Neural progenitor cell (in vitro differentiated cells): ENCODE data around the gene FADS2. TPM values are rescaled to one million over a fixed set of nuclear protein-coding genes. Genes with fewer than 3 reads are reported as not detected.

ENCODE experiments used
- DNase-seq: peaks from one replicate; pipeline ENCODE4 v3.0.0-alpha.2; 2016; ENCODE audit warnings: low spot score
- H2AFZ ChIP-seq: fragments of 200-600 bp; sonication (generic); replicated peaks from 2 replicates; pipeline ENCODE4 v1.6.1; 2016; ENCODE audit warnings: antibody characterized with exemption
- H3F3A ChIP-seq: fragments of 200-600 bp; sonication (generic); 2 replicates; pipeline ENCODE4 v1.6.1; 2016; ENCODE audit warnings: antibody characterized with exemption, low read depth
- H3K27ac ChIP-seq: fragments of 200-600 bp; sonication (generic); 2 replicates; pipeline ENCODE4 v1.5.1; 2016; ENCODE audit warnings: mild to moderate bottlenecking
- H3K27me3 ChIP-seq: fragments of 200-600 bp; sonication (generic); 2 replicates; pipeline ENCODE4 v1.6.1; 2016; ENCODE audit warnings: mild to moderate bottlenecking, moderate library complexity
- H3K36me3 ChIP-seq: fragments of 200-600 bp; sonication (generic); 2 replicates; pipeline ENCODE4 v1.5.1; 2016
- H3K4me1 ChIP-seq: fragments of 200-600 bp; sonication (generic); 2 replicates; pipeline ENCODE4 v1.6.1; 2016; ENCODE audit warnings: mixed run types
- H3K4me2 ChIP-seq: fragments of 200-600 bp; sonication (generic); 2 replicates; pipeline ENCODE4 v1.6.1; 2016
- H3K4me3 ChIP-seq: fragments of 200-600 bp; sonication (generic); 2 replicates; pipeline ENCODE4 v1.5.1; 2016
- H3K79me2 ChIP-seq: fragments of 200-600 bp; sonication (generic); 2 replicates; pipeline ENCODE4 v1.6.1; 2016; ENCODE audit warnings: low read depth
- H3K9ac ChIP-seq: fragments of 200-600 bp; sonication (generic); 2 replicates; pipeline ENCODE4 v1.6.1; 2016
- H3K9me3 ChIP-seq: fragments of 200-600 bp; sonication (generic); 2 replicates; pipeline ENCODE4 v1.5.1; 2016; ENCODE audit warnings: low read depth
- H4K20me1 ChIP-seq: fragments of 200-600 bp; sonication (generic); 2 replicates; pipeline ENCODE4 v1.6.1; 2016; ENCODE audit warnings: low read depth
- H3K27ac Mint-ChIP-seq: 3 replicates; pipeline ENCODE4 v1.8.0; 2021; ENCODE audit warnings: mixed read lengths
- H3K27me3 Mint-ChIP-seq: 2 replicates; pipeline ENCODE4 v1.8.0; 2022; ENCODE audit warnings: low read depth, mild to moderate bottlenecking, inconsistent platforms, moderate library complexity, mixed read lengths; ENCODE audit not compliant: insufficient read depth
- H3K36me3 Mint-ChIP-seq: 3 replicates; pipeline ENCODE4 v1.8.0; 2021; ENCODE audit warnings: mixed read lengths
- H3K4me1 Mint-ChIP-seq: 3 replicates; pipeline ENCODE4 v1.8.0; 2021; ENCODE audit warnings: mixed read lengths
- H3K4me3 Mint-ChIP-seq: 3 replicates; pipeline ENCODE4 v1.8.0; 2021; ENCODE audit warnings: mild to moderate bottlenecking, moderate library complexity, mixed read lengths
- H3K9me3 Mint-ChIP-seq: 3 replicates; pipeline ENCODE4 v1.8.0; 2020; ENCODE audit warnings: mixed read lengths
- EZH2 ChIP-seq: fragments of 200-600 bp; sonication (generic); IDR thresholded peaks from 2 replicates; pipeline ENCODE4 v1.6.1; 2017; ENCODE audit warnings: antibody characterized with exemption, mild to moderate bottlenecking, moderate library complexity
- EZH2phosphoT487 ChIP-seq: fragments of 200-600 bp; sonication (generic); IDR thresholded peaks from 2 replicates; pipeline ENCODE4 v1.6.1; 2017; ENCODE audit warnings: antibody characterized with exemption
- total RNA-seq: library from RNA; depleted of rRNA; stranded (reverse); fragments of >200 nt; gene quantifications from 2 replicates; pipeline ENCODE4 v1.2.3, GENCODE V29; 2015; ENCODE audit warnings: low replicate concordance
- TF ChIP-seq, protein P1 (sequence below): fragments of 200-600 bp; sonication (generic); IDR thresholded peaks from 2 replicates; pipeline ENCODE4 v1.5.1; 2017; ENCODE audit warnings: antibody characterized with exemption, mild to moderate bottlenecking

The FADS2 gene
- total RNA-seq, 1 donor from 2014 or later: 233 TPM

DNA sequence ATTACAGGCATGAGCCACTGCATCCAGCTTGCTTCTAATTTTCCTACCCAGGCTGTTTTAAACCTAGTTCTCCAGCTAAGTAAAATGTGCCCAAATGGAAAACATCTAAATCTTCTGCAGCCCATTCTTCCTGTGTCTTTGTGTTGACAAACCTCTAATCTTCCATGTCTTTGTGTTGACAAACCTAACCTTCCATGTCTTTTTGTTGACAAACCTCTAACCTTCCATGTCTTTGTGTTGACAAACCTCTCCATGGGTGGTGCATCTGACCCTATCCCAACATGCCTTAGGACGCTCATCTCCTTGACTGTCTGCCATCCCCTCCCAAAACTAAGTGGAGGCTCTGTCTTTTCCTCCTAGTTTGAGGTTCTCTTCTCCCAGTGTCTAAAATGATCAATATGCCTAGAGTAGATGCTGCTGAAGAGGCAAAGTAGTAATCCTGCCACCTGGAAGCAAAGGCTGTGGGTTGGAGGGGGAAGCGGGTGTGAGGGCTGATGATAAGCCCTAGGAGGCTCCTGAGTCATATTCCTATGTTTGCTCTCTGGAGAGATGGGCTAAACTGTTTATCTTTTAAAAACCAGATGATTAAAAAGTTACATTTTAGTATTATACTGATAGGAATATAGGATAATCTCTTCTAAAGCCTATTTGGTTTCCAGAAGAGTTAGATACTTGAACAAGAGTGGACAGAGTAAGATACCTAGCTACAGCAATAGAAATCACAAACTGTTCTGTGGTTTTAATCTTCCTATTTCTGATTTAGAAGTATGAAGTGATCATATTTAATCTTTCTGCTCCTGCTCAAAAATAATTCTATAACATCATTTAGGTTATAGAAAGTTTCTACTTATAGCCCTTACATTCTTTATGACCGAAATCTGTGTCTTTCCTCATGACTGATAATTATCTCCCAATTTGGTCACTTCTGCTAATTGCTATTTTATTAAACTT, 27.5 kb upstream of the FADS2 start:
- no peak overlapping the region for H3K27ac Mint-ChIP-seq
- Histone ChIP-seq H3K27me3 (no peaks in the 10 kb centered on the region), H3K9ac (no peak overlapping the region), H2AFZ (no peak overlapping the region), H3F3A (peaks cover 62% of the 10 kb centered on the region), H3K4me2 (no peak overlapping the region), H3K36me3 (no peaks in the 10 kb centered on the region), H3K27ac (peak overlapping the region; percentile 3), H4K20me1 (peaks cover 12% of the 10 kb centered on the region), H3K4me3 (no peak overlapping the region), H3K79me2 (peaks cover 44% of the 10 kb centered on the region), H3K9me3 (no peaks in the 10 kb centered on the region), H3K4me1 (no peaks in the 10 kb centered on the region)
- H3K4me3 Mint-ChIP-seq: no peak overlapping the region
- peaks cover 9% of the 10 kb centered on the region for H3K4me1 Mint-ChIP-seq
- H3K36me3 Mint-ChIP-seq: peaks cover 52% of the 10 kb centered on the region
- no peaks in the 10 kb centered on the region for H3K9me3 Mint-ChIP-seq
- peaks cover 10% of the 10 kb centered on the region for H3K27me3 Mint-ChIP-seq
- DNase-seq: no peak
- TF ChIP-seq, protein P1, sequence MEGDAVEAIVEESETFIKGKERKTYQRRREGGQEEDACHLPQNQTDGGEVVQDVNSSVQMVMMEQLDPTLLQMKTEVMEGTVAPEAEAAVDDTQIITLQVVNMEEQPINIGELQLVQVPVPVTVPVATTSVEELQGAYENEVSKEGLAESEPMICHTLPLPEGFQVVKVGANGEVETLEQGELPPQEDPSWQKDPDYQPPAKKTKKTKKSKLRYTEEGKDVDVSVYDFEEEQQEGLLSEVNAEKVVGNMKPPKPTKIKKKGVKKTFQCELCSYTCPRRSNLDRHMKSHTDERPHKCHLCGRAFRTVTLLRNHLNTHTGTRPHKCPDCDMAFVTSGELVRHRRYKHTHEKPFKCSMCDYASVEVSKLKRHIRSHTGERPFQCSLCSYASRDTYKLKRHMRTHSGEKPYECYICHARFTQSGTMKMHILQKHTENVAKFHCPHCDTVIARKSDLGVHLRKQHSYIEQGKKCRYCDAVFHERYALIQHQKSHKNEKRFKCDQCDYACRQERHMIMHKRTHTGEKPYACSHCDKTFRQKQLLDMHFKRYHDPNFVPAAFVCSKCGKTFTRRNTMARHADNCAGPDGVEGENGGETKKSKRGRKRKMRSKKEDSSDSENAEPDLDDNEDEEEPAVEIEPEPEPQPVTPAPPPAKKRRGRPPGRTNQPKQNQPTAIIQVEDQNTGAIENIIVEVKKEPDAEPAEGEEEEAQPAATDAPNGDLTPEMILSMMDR: no peak
- TF ChIP-seq EZH2phosphoT487 (no peak), EZH2 (no peak)

DNA sequence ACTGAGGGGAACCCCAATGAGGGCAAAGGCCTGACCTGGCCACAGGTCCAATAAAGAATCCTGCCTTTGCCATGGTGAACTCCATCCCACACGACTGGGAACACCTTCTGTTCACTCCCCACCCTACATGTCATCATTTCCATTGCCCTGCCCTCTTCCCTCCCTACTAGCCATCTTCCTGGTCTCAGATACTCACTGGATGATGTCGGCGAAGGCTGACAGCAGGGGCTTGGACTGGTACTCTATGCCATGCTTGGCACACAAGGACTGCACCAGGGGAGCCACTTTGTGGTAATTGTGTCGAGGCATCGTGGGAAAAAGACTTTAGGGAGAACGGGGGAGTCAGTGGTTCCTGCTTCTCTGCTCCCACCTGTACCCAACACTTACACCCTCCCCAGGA, 25.5 kb upstream of the FADS2 start:
- no peak overlapping the region for H3K9ac ChIP-seq
- H3K27me3 Mint-ChIP-seq: peaks cover 10% of the 10 kb centered on the region
- H3K9me3 ChIP-seq: no peaks in the 10 kb centered on the region
- H2AFZ ChIP-seq: no peak overlapping the region
- H3K4me3 Mint-ChIP-seq: no peak overlapping the region
- H3K4me3 ChIP-seq: no peak overlapping the region
- H3F3A ChIP-seq: peaks cover 47% of the 10 kb centered on the region
- H3K36me3 Mint-ChIP-seq: peaks cover 60% of the 10 kb centered on the region
- peaks cover 6% of the 10 kb centered on the region for H4K20me1 ChIP-seq
- no peak overlapping the region for H3K27ac ChIP-seq
- no peak overlapping the region for H3K27ac Mint-ChIP-seq
- H3K4me1 Mint-ChIP-seq: peaks cover 2% of the 10 kb centered on the region
- no peak overlapping the region for H3K4me2 ChIP-seq
- H3K36me3 ChIP-seq: no peaks in the 10 kb centered on the region
- peaks cover 25% of the 10 kb centered on the region for H3K79me2 ChIP-seq
- no peaks in the 10 kb centered on the region for H3K27me3 ChIP-seq
- TF ChIP-seq EZH2 (no peak), EZH2phosphoT487 (no peak)
- TF ChIP-seq, protein P1: no peak
- no peaks in the 10 kb centered on the region for H3K4me1 ChIP-seq
- no peak for DNase-seq
- H3K9me3 Mint-ChIP-seq: no peaks in the 10 kb centered on the region

DNA sequence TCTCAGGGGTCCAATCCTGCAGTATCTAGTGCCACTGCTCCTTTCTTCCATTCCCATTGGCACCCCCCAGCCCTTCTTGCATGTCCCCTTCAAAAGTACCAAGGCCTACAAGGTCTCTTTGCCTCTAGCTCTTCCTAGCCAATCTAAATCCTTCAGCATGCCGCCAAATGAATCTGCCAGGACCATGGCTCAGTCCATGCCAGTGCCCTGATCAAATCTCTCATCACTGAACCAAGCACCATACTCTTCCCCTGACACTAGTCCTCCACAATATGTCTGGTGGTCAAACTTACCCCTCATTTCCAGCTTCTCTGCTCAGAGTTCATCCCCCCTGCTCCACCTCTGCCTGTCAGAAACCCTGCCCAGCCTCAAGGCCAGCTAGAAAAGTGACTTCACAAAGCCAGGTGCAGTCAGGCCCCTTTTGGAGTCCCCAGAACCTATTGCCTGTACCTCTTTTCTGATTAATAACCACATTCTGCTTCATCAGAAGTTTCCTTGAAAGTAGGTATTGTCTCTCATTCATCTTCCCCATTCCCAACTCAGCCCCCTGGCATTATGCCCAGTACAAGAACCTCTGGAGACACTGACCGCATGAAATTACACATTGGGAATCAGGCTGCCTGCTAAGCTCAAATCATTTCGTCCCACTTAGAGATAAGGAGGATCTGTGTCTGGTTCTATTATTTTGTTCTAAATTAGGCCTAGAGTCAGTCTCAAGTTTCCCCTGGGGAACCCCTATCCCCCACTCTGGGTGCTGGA, 24.0 kb upstream of the FADS2 start:
- Mint-ChIP-seq H3K36me3 (peaks cover 64% of the 10 kb centered on the region), H3K27ac (no peak overlapping the region)

More for the DNA sequence above, 24.0 kb upstream of the FADS2 start:
- peaks cover 13% of the 10 kb centered on the region for H3K79me2 ChIP-seq
- peaks cover 6% of the 10 kb centered on the region for H3K27me3 Mint-ChIP-seq
- no peaks in the 10 kb centered on the region for H3K27me3 ChIP-seq
- H2AFZ ChIP-seq: no peak overlapping the region
- H3K9me3 Mint-ChIP-seq: no peaks in the 10 kb centered on the region
- no peaks in the 10 kb centered on the region for H3K4me1 ChIP-seq
- DNase-seq: no peak
- H3K9me3 ChIP-seq: no peaks in the 10 kb centered on the region
- H3K4me3 ChIP-seq: no peak overlapping the region
- peaks cover 40% of the 10 kb centered on the region for H3F3A ChIP-seq
- no peak for TF ChIP-seq EZH2phosphoT487
- no peak for TF ChIP-seq EZH2
- TF ChIP-seq, protein P1: no peak
- no peak overlapping the region for H3K4me3 Mint-ChIP-seq
- no peaks in the 10 kb centered on the region for H3K4me1 Mint-ChIP-seq
- H3K9ac ChIP-seq: no peak overlapping the region
- no peak overlapping the region for H3K4me2 ChIP-seq
- peaks cover 4% of the 10 kb centered on the region for H3K36me3 ChIP-seq
- H4K20me1 ChIP-seq: peaks cover 11% of the 10 kb centered on the region
- no peak overlapping the region for H3K27ac ChIP-seq
